HepG2 (cell line): Measurements from ENCODE around the gene DOC2A. TPM values are rescaled to one million over a fixed set of nuclear protein-coding genes. Genes with fewer than 3 reads are reported as not detected.
A peak's percentile ranks its signal among the peaks of the same experiment; 100 is the strongest.

Experiments used
- ARID2 ChIP-seq: sonication (generic); formaldehyde crosslinking; IDR thresholded peaks from 2 replicates; pipeline ENCODE4 v1.8.1; 2022; ENCODE audit warnings: mild to moderate bottlenecking, missing genetic modification reagents, borderline replicate concordance
- ATF5 ChIP-seq: sonication (generic); formaldehyde crosslinking; IDR thresholded peaks from 2 replicates; pipeline ENCODE4 v1.4.0; 2020; ENCODE audit warnings: mild to moderate bottlenecking, low read depth, missing genetic modification reagents
- CTCF ChIP-seq: sonication (generic); formaldehyde crosslinking; IDR thresholded peaks from 2 replicates; pipeline ENCODE4 v1.5.0; 2020; ENCODE audit warnings: mild to moderate bottlenecking, missing genetic modification reagents, moderate library complexity
- ELF1 ChIP-seq: sonication (generic); formaldehyde crosslinking; IDR thresholded peaks from 2 replicates; pipeline ENCODE4 v1.4.0; 2020; ENCODE audit warnings: missing genetic modification reagents
- HES4 ChIP-seq: sonication (generic); formaldehyde crosslinking; IDR thresholded peaks from 2 replicates; pipeline ENCODE4 v1.9.0; 2021; ENCODE audit warnings: mild to moderate bottlenecking, missing genetic modification reagents, borderline replicate concordance
- HNF1A ChIP-seq, 2 experiments: sonication (generic) in 1 of 2; formaldehyde crosslinking in 1 of 2; IDR thresholded peaks; 2 replicates each; pipeline versions ENCODE4 v1.4.0 to v1.6.1; 2016 to 2020; ENCODE audit warnings: borderline replicate concordance in 1 of 2, low read depth in 1 of 2, mild to moderate bottlenecking in 1 of 2, missing genetic modification reagents in 1 of 2
- ISL2 ChIP-seq: sonication (generic); formaldehyde crosslinking; IDR thresholded peaks from 2 replicates; pipeline ENCODE4 v1.5.0; 2020; ENCODE audit warnings: missing genetic modification reagents
- MYNN ChIP-seq: sonication (generic); formaldehyde crosslinking; IDR thresholded peaks from 2 replicates; pipeline ENCODE4 v1.4.0; 2020; ENCODE audit warnings: mild to moderate bottlenecking, low read depth, missing genetic modification reagents
- PBX3 ChIP-seq: sonication (generic); formaldehyde crosslinking; IDR thresholded peaks from 2 replicates; pipeline ENCODE4 v1.8.1; 2023; ENCODE audit warnings: missing genetic modification reagents, inconsistent platforms, borderline replicate concordance
- RXRB ChIP-seq: IDR thresholded peaks from 2 replicates; pipeline ENCODE4 v1.6.1; 2016; ENCODE audit warnings: borderline replicate concordance, missing genetic modification reagents, missing compliant biosample characterization
- SAFB2 ChIP-seq: sonication (generic); formaldehyde crosslinking; IDR thresholded peaks from 2 replicates; pipeline ENCODE4 v1.5.1; 2020; ENCODE audit warnings: missing genetic modification reagents, low read depth, mild to moderate bottlenecking, borderline replicate concordance
- TCF7 ChIP-seq: sonication (generic); IDR thresholded peaks from 2 replicates; pipeline ENCODE4 v1.6.1; 2016; ENCODE audit warnings: antibody characterized with exemption, low read depth
- YY1 ChIP-seq: IDR thresholded peaks from 2 replicates; pipeline ENCODE4 v1.6.1; 2011; ENCODE audit warnings: low read length, low read depth, moderate library complexity, mild to moderate bottlenecking; ENCODE audit not compliant: insufficient read depth, insufficient replicate concordance
- ZFP91 ChIP-seq: sonication (generic); formaldehyde crosslinking; IDR thresholded peaks from 2 replicates; pipeline ENCODE4 v1.9.0; 2022; ENCODE audit warnings: missing genetic modification reagents, mild to moderate bottlenecking, borderline replicate concordance
- ZGPAT ChIP-seq: IDR thresholded peaks from 2 replicates; pipeline ENCODE4 v1.6.1; 2016; ENCODE audit warnings: mild to moderate bottlenecking
- ZNF235 ChIP-seq: sonication (generic); formaldehyde crosslinking; IDR thresholded peaks from 2 replicates; pipeline ENCODE4 v1.8.1; 2023; ENCODE audit warnings: mild to moderate bottlenecking, missing genetic modification reagents, borderline replicate concordance
- polyA plus RNA-seq, 8 experiments: library from polyadenylated mRNA; depleted of rRNA in 3 of 8; stranded (reverse) in 7 of 8; unstranded in 1 of 8; fragments of >200 nt; fragmentation: Illumina TruSeq in 4 of 8; extraction: Trizol in 4 of 8; gene quantifications; 2 replicates each; pipeline versions ENCODE4 v1.2.1 to v1.2.3, GENCODE V29; 2011 to 2016; ENCODE audit warnings: low read depth in 4 of 8, missing spikeins in 1 of 8, mixed read lengths in 1 of 8; ENCODE audit not compliant: insufficient read depth in 1 of 8
- total RNA-seq, 5 experiments: library from RNA; depleted of rRNA; stranded (reverse); fragments of >200 nt; fragmentation: Illumina TruSeq; extraction: Trizol; gene quantifications; 2 replicates each; pipeline ENCODE4 v1.2.3, GENCODE V29; 2016; ENCODE audit warnings: low read depth in 1 of 5

DOC2A gene
- total and polyA plus RNA-seq, 2 of the 13 experiments (the other 11 are each of a cell fraction or from before 2014, with no cell fraction given), result 0.15 to 0.55 TPM

- TF ChIP-seq SAFB2 (CRISPR knock-in tag), result 0 out of 2 replicates have a peak, but pooled peaks have one; percentile 59
- TF ChIP-seq CTCF, result no peak
- TF ChIP-seq ZGPAT (CRISPR knock-in tag), result peak; percentile 42; the same call in 1 of the 2 replicates
- TF ChIP-seq ZNF235 (CRISPR knock-in tag), result no peak
- TF ChIP-seq TCF7, result no peak
- TF ChIP-seq RXRB (CRISPR knock-in tag), result 0 out of 2 replicates have a peak, but pooled peaks have one; percentile 30
- 0 out of 2 replicates have a peak, but pooled peaks have one; percentile 49 for TF ChIP-seq HES4 (CRISPR knock-in tag)
- peak; percentile 28; the same call in 1 of the 2 replicates for TF ChIP-seq ZFP91 (CRISPR knock-in tag)
- no peak for TF ChIP-seq ELF1 (CRISPR knock-in tag)
- TF ChIP-seq ATF5 (CRISPR knock-in tag), result no peak
- no peak for TF ChIP-seq ARID2 (CRISPR knock-in tag)
- no peak for TF ChIP-seq PBX3
- TF ChIP-seq ISL2 (CRISPR knock-in tag), result no peak
- no peak for TF ChIP-seq YY1
- TF ChIP-seq MYNN, result no peak
- no peak for TF ChIP-seq HNF1A (IDR thresholded peaks at IDR 0.05; ENCODE audit: low read depth)
- TF ChIP-seq HNF1A (CRISPR knock-in tag; IDR thresholded peaks at IDR 0.05; ENCODE audit: borderline replicate concordance), result no peak
These were observed 17.7 kb upstream of the DOC2A start (continued) for GRCh38 chr16:30028438-30029076.
